Ishikawa (cell line): ENCODE measurements around the gene HGS.

Experiments used
- CEBPB ChIP-seq: IDR thresholded peaks from 2 replicates; pipeline ENCODE4 v1.6.1; 2012
- CREB1 ChIP-seq: IDR thresholded peaks from 2 replicates; pipeline ENCODE4 v1.6.1; 2012; ENCODE audit warnings: low read depth
- EGR1 ChIP-seq: IDR thresholded peaks from 2 replicates; pipeline ENCODE4 v1.6.1; 2012
- EP300 ChIP-seq: IDR thresholded peaks from 2 replicates; pipeline ENCODE4 v1.6.1; 2012; ENCODE audit warnings: borderline replicate concordance
- FOXM1 ChIP-seq: IDR thresholded peaks from 2 replicates; pipeline ENCODE4 v1.6.1; 2012; ENCODE audit warnings: low read depth, borderline replicate concordance
- MAX ChIP-seq: IDR thresholded peaks from 2 replicates; pipeline ENCODE4 v1.6.1; 2012
- NFIC ChIP-seq: IDR thresholded peaks from 2 replicates; pipeline ENCODE4 v1.6.1; 2012
- RAD21 ChIP-seq: IDR thresholded peaks from 2 replicates; pipeline ENCODE4 v1.6.1; 2012; ENCODE audit warnings: low read depth
- TAF1 ChIP-seq: IDR thresholded peaks from 2 replicates; pipeline ENCODE4 v1.6.1; 2012; ENCODE audit warnings: low read depth, mild to moderate bottlenecking
- TCF12 ChIP-seq: IDR thresholded peaks from 2 replicates; pipeline ENCODE4 v1.6.1; 2012; ENCODE audit warnings: low read depth
- TEAD4 ChIP-seq: IDR thresholded peaks from 2 replicates; pipeline ENCODE4 v1.6.1; 2012
- YY1 ChIP-seq: IDR thresholded peaks from 2 replicates; pipeline ENCODE4 v1.6.1; 2012; ENCODE audit warnings: low read depth
- TF ChIP-seq, protein P1 (sequence below): IDR thresholded peaks from 2 replicates; pipeline ENCODE4 v1.6.1; 2012
- TF ChIP-seq, protein P2 (sequence below): IDR thresholded peaks from 2 replicates; pipeline ENCODE4 v1.6.1; 2012; ENCODE audit warnings: low read depth, mild to moderate bottlenecking

DNA sequence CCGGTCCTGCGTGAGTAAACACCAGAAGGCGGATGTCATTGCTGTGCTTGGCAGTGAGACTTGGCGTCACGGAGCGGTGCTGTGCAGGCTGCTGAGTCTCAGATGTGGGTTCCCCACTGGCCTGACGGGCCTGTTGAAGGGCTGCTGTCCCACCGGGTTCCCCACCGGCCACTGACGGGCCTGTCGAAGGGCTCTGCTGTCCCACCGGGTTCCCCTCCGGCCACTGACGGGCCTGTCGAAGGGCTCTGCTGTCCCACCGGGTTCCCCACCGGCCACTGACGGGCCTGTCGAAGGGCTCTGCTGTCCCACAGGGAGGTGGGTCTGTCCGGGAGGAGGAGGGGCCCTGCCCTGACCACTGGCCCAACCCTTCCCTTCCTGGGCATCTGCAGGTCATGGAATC is 2.8 kb downstream of the HGS start:
- TF ChIP-seq YY1 (no peak), RAD21 (no peak), CREB1 (no peak), NFIC (no peak), CEBPB (no peak), EP300 (no peak), TAF1 (no peak), FOXM1 (no peak), TEAD4 (no peak), MAX (no peak), EGR1 (no peak), TCF12 (no peak)
- TF ChIP-seq, protein P1, sequence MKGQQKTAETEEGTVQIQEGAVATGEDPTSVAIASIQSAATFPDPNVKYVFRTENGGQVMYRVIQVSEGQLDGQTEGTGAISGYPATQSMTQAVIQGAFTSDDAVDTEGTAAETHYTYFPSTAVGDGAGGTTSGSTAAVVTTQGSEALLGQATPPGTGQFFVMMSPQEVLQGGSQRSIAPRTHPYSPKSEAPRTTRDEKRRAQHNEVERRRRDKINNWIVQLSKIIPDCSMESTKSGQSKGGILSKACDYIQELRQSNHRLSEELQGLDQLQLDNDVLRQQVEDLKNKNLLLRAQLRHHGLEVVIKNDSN, result no peak
- TF ChIP-seq, protein P2, sequence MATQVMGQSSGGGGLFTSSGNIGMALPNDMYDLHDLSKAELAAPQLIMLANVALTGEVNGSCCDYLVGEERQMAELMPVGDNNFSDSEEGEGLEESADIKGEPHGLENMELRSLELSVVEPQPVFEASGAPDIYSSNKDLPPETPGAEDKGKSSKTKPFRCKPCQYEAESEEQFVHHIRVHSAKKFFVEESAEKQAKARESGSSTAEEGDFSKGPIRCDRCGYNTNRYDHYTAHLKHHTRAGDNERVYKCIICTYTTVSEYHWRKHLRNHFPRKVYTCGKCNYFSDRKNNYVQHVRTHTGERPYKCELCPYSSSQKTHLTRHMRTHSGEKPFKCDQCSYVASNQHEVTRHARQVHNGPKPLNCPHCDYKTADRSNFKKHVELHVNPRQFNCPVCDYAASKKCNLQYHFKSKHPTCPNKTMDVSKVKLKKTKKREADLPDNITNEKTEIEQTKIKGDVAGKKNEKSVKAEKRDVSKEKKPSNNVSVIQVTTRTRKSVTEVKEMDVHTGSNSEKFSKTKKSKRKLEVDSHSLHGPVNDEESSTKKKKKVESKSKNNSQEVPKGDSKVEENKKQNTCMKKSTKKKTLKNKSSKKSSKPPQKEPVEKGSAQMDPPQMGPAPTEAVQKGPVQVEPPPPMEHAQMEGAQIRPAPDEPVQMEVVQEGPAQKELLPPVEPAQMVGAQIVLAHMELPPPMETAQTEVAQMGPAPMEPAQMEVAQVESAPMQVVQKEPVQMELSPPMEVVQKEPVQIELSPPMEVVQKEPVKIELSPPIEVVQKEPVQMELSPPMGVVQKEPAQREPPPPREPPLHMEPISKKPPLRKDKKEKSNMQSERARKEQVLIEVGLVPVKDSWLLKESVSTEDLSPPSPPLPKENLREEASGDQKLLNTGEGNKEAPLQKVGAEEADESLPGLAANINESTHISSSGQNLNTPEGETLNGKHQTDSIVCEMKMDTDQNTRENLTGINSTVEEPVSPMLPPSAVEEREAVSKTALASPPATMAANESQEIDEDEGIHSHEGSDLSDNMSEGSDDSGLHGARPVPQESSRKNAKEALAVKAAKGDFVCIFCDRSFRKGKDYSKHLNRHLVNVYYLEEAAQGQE, result no peak
